Activated CD4-positive, alpha-beta T cell treated with anti-CD3 and anti-CD28 coated beads, Interleukin-2, amount 10 ng/mL, durations not matched to agents 7 days and 5 days (primary cell): Measurements from ENCODE around the gene POLD2. TPM values are rescaled to one million over a fixed set of nuclear protein-coding genes. Genes with fewer than 3 reads are reported as not detected.

Experiments used
- CTCF ChIA-PET: fragments of 350-600 bp; sonication (Branson Sonifier 250); formaldehyde crosslinking; loops from one replicate; lab custom pipeline; 2021; ENCODE audit warnings: antibody characterized with exemption; lab: Charles Lee
- POLR2A ChIA-PET: fragments of 350-600 bp; sonication (Branson Sonifier 250); formaldehyde crosslinking; loops from one replicate; lab custom pipeline; 2021; ENCODE audit warnings: antibody characterized with exemption; lab: Charles Lee
- DNase-seq: peaks from one replicate; pipeline ENCODE4 v3.0.0-alpha.2; 2020
- H3K27ac Mint-ChIP-seq: one replicate; pipeline ENCODE4 v1.8.0; 2021; ENCODE audit warnings: mild to moderate bottlenecking, moderate library complexity, mixed read lengths
- H3K27me3 Mint-ChIP-seq: one replicate; pipeline ENCODE4 v1.8.0; 2021; ENCODE audit warnings: mixed read lengths
- H3K36me3 Mint-ChIP-seq: one replicate; pipeline ENCODE4 v1.8.0; 2021; ENCODE audit warnings: low read depth, mixed read lengths
- H3K4me1 Mint-ChIP-seq: one replicate; pipeline ENCODE4 v1.8.0; 2021; ENCODE audit warnings: mixed read lengths
- H3K4me3 Mint-ChIP-seq: one replicate; pipeline ENCODE4 v1.8.0; 2021; ENCODE audit warnings: mild to moderate bottlenecking, moderate library complexity, mixed read lengths
- H3K9me3 Mint-ChIP-seq: one replicate; pipeline ENCODE4 v1.8.0; 2021; ENCODE audit warnings: mixed read lengths
- total RNA-seq, 2 experiments: library from RNA; stranded (reverse); gene quantifications; one replicate each; pipeline ENCODE4 v1.2.3, GENCODE V29; 2021

Gene POLD2
- total RNA-seq, 2 experiments from 2014 or later: 117 to 128 TPM

- CTCF ChIA-PET: interaction anchor here (0.9 to 1.2 kb wide), 2 partner anchors 10 to 16 kb away, joined by 3 read pairs; no protein-coding TSS in a partner anchor
- H3K27me3 Mint-ChIP-seq: peaks cover 21% of the 10 kb centered on the region
- no peak overlapping the region for H3K4me3 Mint-ChIP-seq
- H3K27ac Mint-ChIP-seq: no peak overlapping the region
- no peaks in the 10 kb centered on the region for H3K9me3 Mint-ChIP-seq
- DNase-seq: no peak
- H3K36me3 Mint-ChIP-seq: no peaks in the 10 kb centered on the region
- POLR2A ChIA-PET: interaction anchor here (0.5 kb wide), 1 partner anchor 180 kb away, joined by 3 read pairs; the partner anchor contains the start of gene UBE2D4
- H3K4me1 Mint-ChIP-seq: peaks cover 10% of the 10 kb centered on the region
Observed at GRCh38 chr7:44105832-44106231, 17.5 kb downstream of the POLD2 start.

- Mint-ChIP-seq H3K36me3 (no peaks in the 10 kb centered on the region), H3K4me1 (peaks cover 10% of the 10 kb centered on the region), H3K27ac (peak overlapping the region; percentile 63), H3K4me3 (peak overlapping the region; percentile 58), H3K9me3 (no peaks in the 10 kb centered on the region), H3K27me3 (peaks cover 21% of the 10 kb centered on the region)
- ChIA-PET CTCF (interaction anchor here (0.9 to 1.1 kb wide), 2 partner anchors 10 to 17 kb away, joined by 3 read pairs; no protein-coding TSS in a partner anchor), POLR2A (interaction anchor here (0.5 kb wide), 1 partner anchor 179 kb away, joined by 3 read pairs; the partner anchor contains the start of gene UBE2D4)
- no peak for DNase-seq
Observed at GRCh38 chr7:44104860-44105771, 18.2 kb downstream of the POLD2 start.

- H3K36me3 Mint-ChIP-seq: no peaks in the 10 kb centered on the region
- no peak for DNase-seq
- H3K4me3 Mint-ChIP-seq: peak within 1 kb of the TSS; percentile 58
- H3K4me1 Mint-ChIP-seq: peaks cover 10% of the 10 kb centered on the region
- peaks cover 23% of the 10 kb centered on the region for H3K27me3 Mint-ChIP-seq
- no peaks in the 10 kb centered on the region for H3K9me3 Mint-ChIP-seq
- POLR2A ChIA-PET: no interaction called here
- CTCF ChIA-PET: interaction anchor here (1.1 kb wide), 1 partner anchor 11 kb away, joined by 3 read pairs; no protein-coding TSS in a partner anchor
- peak within 1 kb of the TSS; percentile 63 for H3K27ac Mint-ChIP-seq
Observed at GRCh38 chr7:44103923-44104859, 19.2 kb downstream of the POLD2 start, which contains the start of gene AEBP1. Gene AEBP1 (plus strand): TSS chr7:44104345. CDS start chr7:44104666, 321 bp downstream.

- Mint-ChIP-seq H3K4me1 (peaks cover 11% of the 10 kb centered on the region), H3K27me3 (peaks cover 23% of the 10 kb centered on the region), H3K27ac (no peak overlapping the region), H3K4me3 (no peak overlapping the region), H3K9me3 (no peaks in the 10 kb centered on the region), H3K36me3 (no peaks in the 10 kb centered on the region)
- ChIA-PET POLR2A (no interaction called here), CTCF (interaction anchor here (1.2 kb wide), 1 partner anchor 35 kb away, joined by 3 read pairs; no protein-coding TSS in a partner anchor)
- no peak for DNase-seq
Observed at GRCh38 chr7:44103566-44103922, 19.8 kb downstream of the POLD2 start.

GRCh38 chr7:44102846-44103565 lies 20.3 kb downstream of the POLD2 start:
- DNase-seq: no peak
- Mint-ChIP-seq H3K4me3 (no peak overlapping the region), H3K9me3 (no peaks in the 10 kb centered on the region), H3K27me3 (peaks cover 23% of the 10 kb centered on the region), H3K27ac (no peak overlapping the region), H3K36me3 (no peaks in the 10 kb centered on the region), H3K4me1 (peaks cover 15% of the 10 kb centered on the region)
- CTCF ChIA-PET: interaction anchor here (1.2 kb wide), 1 partner anchor 34 kb away, joined by 3 read pairs; no protein-coding TSS in a partner anchor
- POLR2A ChIA-PET: no interaction called here

- Mint-ChIP-seq H3K36me3 (no peaks in the 10 kb centered on the region), H3K4me3 (no peak overlapping the region), H3K9me3 (no peaks in the 10 kb centered on the region), H3K27ac (peak overlapping the region; percentile 12), H3K27me3 (peaks cover 23% of the 10 kb centered on the region), H3K4me1 (peaks cover 23% of the 10 kb centered on the region)
- DNase-seq: no peak
- CTCF ChIA-PET: interaction anchor here (1.2 to 2.0 kb wide), 3 partner anchors 9 to 33 kb away, joined by 3 to 6 read pairs (median 4); no protein-coding TSS in a partner anchor
- POLR2A ChIA-PET: no interaction called here
Observed at GRCh38 chr7:44101966-44102845, 21.1 kb downstream of the POLD2 start.

- no peaks in the 10 kb centered on the region for H3K9me3 Mint-ChIP-seq
- no peak for DNase-seq
- no peak overlapping the region for H3K4me3 Mint-ChIP-seq
- ChIA-PET CTCF (interaction anchor here (1.3 to 2.0 kb wide), 2 partner anchors 8 to 10 kb away, joined by 4 to 6 read pairs; no protein-coding TSS in a partner anchor), POLR2A (no interaction called here)
- H3K27ac Mint-ChIP-seq: no peak overlapping the region
- H3K27me3 Mint-ChIP-seq: peaks cover 23% of the 10 kb centered on the region
- no peaks in the 10 kb centered on the region for H3K36me3 Mint-ChIP-seq
- H3K4me1 Mint-ChIP-seq: peaks cover 31% of the 10 kb centered on the region
Observed at GRCh38 chr7:44101303-44101965, 21.9 kb downstream of the POLD2 start.

- ChIA-PET POLR2A (no interaction called here), CTCF (interaction anchor here (1.3 to 2.0 kb wide), 2 partner anchors 8 to 11 kb away, joined by 4 to 6 read pairs; no protein-coding TSS in a partner anchor)
- DNase-seq: no peak
- Mint-ChIP-seq H3K4me1 (peaks cover 31% of the 10 kb centered on the region), H3K9me3 (no peaks in the 10 kb centered on the region), H3K4me3 (no peak overlapping the region), H3K27me3 (peaks cover 20% of the 10 kb centered on the region), H3K27ac (no peak overlapping the region), H3K36me3 (no peaks in the 10 kb centered on the region)
Observed at GRCh38 chr7:44100458-44101302, 22.7 kb downstream of the POLD2 start.

GRCh38 chr7:44099669-44100068 lies 23.7 kb downstream of the POLD2 start:
- H3K4me1 Mint-ChIP-seq: peaks cover 23% of the 10 kb centered on the region
- no peaks in the 10 kb centered on the region for H3K36me3 Mint-ChIP-seq
- POLR2A ChIA-PET: no interaction called here
- no peak for DNase-seq
- H3K27me3 Mint-ChIP-seq: peaks cover 15% of the 10 kb centered on the region
- H3K4me3 Mint-ChIP-seq: no peak overlapping the region
- H3K9me3 Mint-ChIP-seq: no peaks in the 10 kb centered on the region
- no peak overlapping the region for H3K27ac Mint-ChIP-seq
- CTCF ChIA-PET: interaction anchor here (3.3 kb wide), 1 partner anchor 12 kb away, joined by 16 read pairs; no protein-coding TSS in a partner anchor
